ENCODE measurements around the gene LIMD2.

LIMD2 gene

GRCh38 chr17:63679214-63679613 is 20.7 kb downstream of the LIMD2 start:
- FAIRE-seq: no peak

DNA sequence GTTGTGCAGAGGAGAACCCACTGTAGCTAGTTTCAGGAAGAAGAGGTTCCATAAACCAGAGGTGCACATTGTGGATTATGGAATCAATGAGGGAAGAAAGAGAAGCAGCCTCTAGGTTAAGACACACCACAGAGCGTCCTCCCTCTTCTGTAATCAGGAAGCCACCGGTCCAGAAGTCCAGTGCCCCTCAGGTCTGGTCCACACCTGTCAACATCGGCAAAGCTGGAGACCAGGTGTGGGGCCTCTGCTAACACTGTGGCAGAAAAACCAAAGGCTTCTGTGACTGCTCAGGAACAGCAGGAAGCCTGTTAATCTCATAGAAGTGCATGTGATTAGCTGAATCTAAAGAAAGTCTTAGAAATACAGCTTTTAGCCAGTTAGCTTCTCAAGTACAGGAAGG is 23.3 kb downstream of the LIMD2 start:
- no peak for FAIRE-seq

GRCh38 chr17:63675607-63676546 is 24.0 kb downstream of the LIMD2 start:
- no peak for FAIRE-seq

GRCh38 chr17:63675231-63675606 is 24.7 kb downstream of the LIMD2 start:
- FAIRE-seq: no peak

- FAIRE-seq: no peak
Observed at GRCh38 chr17:63672856-63673255, 27.1 kb downstream of the LIMD2 start.

DNA sequence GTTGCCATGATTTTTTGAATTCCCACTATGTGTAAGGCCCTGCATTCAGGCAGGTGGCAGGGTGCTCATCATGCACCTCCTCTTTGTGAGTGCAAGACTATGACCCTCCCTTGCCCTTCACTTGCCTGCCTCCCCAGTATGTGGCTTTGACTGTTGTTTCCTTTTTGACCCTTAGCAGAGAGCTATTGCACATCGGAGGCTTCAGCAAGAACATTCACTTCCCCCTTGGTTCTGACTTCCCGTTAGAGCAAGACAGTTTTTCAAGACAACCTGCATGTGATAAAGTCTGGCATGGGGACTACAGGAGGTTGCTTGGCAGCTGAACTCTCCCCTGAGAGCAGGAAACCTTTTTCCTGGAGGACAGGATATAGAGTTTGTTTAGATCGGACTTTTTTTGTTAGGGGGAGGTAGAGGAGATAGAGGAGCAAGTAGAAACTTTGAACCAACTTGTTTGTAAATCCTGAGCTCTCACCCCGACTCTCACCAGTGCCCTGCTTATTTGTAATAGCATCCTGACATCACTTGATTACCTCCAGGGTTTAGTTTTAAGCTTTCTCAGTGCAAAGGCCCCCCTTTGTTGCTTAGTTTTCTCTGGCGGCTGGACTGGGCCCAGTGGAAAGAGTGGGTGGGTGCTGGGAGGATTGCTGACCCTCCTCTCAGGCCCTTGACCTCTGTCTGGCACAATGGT is 34.3 kb downstream of the LIMD2 start:
- FAIRE-seq: no peak

DNA sequence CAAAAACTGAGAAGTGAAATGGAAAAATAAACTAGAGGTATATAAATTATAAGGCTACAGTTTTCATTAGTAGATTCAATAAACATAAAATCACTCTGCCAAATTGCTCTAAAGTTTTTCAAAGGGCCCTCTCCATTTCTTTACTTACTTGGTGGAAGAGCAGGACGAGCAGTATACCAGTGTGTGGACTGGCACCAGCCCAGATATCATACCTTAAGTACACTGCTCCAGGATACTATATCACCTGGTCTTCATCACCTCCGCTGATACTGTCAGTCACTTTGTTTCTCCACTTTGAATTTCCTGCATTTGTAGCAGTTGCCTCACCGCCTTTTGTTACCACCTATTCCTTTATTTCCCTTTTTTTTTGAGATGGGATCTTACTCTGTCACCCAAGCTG is 40.1 kb downstream of the LIMD2 start:
- no peak for FAIRE-seq

DNA sequence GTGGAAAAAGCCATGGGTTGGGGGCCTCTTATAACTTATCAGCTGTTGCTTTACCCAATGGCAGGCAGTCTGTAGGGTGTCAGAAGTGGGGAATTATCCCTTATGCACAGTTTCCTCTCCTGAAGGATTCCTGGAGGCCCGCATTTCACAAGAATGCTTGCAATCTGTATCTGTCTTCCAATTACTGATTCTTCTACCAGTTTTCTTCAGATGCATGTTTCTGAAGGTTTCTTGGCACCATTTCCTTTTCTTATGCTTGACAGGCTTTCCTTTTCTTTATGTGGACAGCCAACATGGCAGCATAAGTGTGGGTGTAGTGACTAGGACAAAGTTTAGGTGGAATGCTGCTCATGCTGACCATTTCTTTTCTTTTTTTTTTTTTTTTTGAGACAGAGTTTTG is 41.6 kb downstream of the LIMD2 start:
- no peak for FAIRE-seq

DNA sequence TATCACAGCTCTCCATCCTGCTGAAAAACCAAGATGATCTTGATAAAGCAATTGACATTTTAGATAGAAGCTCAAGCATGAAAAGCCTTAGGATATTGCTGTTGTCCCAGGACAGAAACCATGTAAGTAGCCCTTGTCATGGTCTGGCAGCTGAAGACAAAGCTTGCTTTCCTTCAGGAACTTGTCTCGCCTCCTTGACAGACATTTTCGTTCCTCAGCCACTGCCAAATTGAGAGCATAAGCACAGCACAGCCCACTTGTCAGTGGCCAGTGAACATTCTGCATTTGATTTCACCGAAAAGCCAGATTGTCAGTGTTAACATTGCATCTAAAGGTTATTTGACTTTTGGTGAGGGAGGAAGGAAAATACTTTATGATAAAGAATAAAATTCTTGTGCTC is 42.1 kb downstream of the LIMD2 start:
- no peak for FAIRE-seq

DNA sequence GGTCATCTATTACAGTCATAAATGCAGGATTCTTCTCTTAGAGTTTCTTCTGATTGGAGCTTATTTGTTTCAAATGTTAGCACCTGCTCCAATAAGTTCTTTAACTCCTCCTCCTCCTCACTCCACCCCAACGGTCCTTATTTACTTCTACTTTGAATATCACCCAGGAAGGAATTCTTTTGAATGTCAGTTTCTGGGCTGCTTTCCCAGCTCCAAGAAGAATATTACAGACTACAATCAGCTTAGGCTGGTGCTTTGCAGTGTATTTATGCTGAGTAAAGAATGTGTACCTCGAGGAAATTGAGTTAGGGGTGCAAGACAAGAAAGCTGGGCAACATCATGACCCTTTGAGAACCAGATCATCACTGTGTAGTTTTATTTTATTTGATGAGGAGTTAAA is 46.9 kb downstream of the LIMD2 start:
- FAIRE-seq: no peak

DNA sequence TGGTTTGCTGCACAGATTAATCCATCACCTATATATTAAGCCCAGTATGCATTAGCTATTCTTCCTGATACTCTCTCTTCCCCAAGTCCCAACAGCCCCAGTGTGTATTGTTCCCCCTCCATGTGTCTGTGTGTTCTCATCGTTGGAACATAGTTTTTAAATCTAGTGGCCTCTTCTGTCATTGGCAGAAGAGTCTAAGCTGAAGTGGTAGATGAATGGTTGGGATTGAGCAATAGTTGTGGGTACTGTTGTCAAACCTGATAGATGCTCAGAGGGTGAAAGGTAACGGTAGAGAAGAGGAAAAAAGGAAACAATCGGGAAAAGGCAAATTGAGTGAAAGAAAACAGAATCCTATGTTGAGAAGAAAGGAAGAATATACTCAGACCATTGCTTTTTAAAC is 47.8 kb downstream of the LIMD2 start:
- FAIRE-seq: no peak

DNA sequence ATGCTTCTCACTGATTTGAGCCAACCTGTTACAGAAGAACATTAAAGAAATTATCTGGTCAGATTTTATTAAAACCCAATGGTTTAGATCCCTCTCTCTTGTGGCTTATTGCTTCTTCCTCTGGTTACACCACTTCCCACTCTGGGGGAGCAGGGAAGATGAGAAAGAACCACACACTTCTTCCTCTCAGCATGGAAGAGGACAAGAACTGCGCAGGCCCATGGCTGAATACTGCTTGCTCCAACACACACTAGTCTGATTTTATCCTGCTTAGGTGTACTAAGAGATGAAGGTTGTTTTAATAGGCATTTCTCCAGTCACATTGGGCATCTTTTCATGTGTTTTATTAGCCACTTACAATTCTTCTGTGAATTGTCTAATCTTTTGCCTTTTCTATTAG is 50.1 kb downstream of the LIMD2 start:
- no peak for FAIRE-seq

DNA sequence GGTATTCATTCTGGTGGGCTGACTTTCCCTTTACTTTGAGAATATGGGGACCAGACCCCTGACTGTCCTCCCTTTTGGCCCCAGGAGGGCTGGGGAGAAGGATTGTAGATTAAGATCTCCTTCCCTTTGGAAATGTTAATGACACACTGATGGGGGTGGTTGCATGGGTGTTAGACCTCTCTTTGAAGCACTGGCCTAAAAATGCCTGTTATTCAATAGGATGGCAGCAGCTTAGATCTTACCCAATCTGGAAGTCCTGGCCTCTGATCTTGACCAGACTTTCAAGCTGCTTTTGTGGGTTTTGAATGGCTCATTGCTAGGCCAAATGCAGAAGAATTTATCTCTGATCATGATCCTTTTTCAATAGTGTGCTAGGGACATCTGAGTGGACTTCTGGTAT is 52.0 kb downstream of the LIMD2 start:
- FAIRE-seq: no peak

DNA sequence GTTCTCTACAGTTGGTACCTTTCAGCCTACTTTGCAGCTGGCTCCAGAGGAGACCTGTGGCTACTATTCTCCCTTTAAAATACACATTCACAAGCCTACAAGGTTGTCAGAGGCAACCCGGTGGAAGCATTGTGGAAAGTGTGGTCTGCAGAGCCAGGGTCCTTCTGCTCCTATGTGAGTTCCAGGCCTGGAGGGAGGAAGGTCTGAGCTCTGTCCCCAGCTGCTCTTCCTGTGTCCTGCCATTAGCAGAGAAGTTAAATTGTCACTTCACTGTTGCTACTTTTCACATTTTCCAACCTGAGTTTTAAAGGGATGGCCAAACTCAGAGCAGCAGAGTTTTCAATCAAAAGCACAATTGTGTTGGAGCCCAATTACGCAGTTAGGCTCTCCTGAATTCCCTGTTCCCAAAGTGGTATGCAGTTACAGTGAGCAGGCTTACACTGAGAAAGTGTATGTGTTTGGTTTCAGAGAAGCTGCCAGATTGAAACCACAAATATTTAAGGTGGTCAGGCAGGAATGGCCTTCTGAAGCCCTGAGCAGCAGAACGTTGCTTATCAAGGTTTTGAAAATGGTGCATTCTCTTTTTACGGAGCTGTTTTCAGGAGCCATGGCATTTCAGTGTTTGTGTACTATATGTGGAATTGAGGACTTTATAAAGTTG is 52.7 kb downstream of the LIMD2 start:
- no peak for FAIRE-seq

- no peak for FAIRE-seq
Observed at GRCh38 chr17:63646488-63646806, 53.5 kb downstream of the LIMD2 start.
